Measurements from ENCODE around the gene ZNF277.
"Not testable (repeated sequence)": the region's sequence is repeated elsewhere in the genome, so short reads cannot be mapped to it uniquely, and the experiment has no call there.

Gene ZNF277

GRCh38 chr7:112207765-112208164, 1.3 kb downstream of the ZNF277 start:
- no peak for DNase-seq (ENCODE audit: low read depth in 2 of 3, low spot score in 1 of 3)

GRCh38 chr7:112211348-112211907, 4.9 kb downstream of the ZNF277 start:
- no peak for DNase-seq (ENCODE audit: low read depth in 2 of 3, low spot score in 1 of 3)

GRCh38 chr7:112212571-112212970, 6.1 kb downstream of the ZNF277 start:
- no peak for DNase-seq (ENCODE audit: low read depth in 2 of 3, low spot score in 1 of 3)

GRCh38 chr7:112213735-112214134, 7.2 kb downstream of the ZNF277 start:
- no peak for DNase-seq (ENCODE audit: low read depth in 2 of 3, low spot score in 1 of 3)

- no peak for DNase-seq (ENCODE audit: low read depth in 2 of 3, low spot score in 1 of 3)
Measured at GRCh38 chr7:112214268-112214667, 7.8 kb downstream of the ZNF277 start.

GRCh38 chr7:112214883-112215282, 8.4 kb downstream of the ZNF277 start:
- no peak for DNase-seq (ENCODE audit: low read depth in 2 of 3, low spot score in 1 of 3)

GRCh38 chr7:112215787-112216186, 9.3 kb downstream of the ZNF277 start:
- no peak for DNase-seq (ENCODE audit: low read depth in 2 of 3, low spot score in 1 of 3)

- DNase-seq (ENCODE audit: low read depth in 2 of 3, low spot score in 1 of 3) = no peak
Measured at GRCh38 chr7:112220877-112221434, 14.5 kb downstream of the ZNF277 start.

GRCh38 chr7:112223310-112223709, 16.8 kb downstream of the ZNF277 start:
- no peak for DNase-seq (ENCODE audit: low read depth in 2 of 3, low spot score in 1 of 3)

- DNase-seq (ENCODE audit: low read depth in 2 of 3, low spot score in 1 of 3) = no peak
Measured at GRCh38 chr7:112224186-112224585, 17.7 kb downstream of the ZNF277 start.

- DNase-seq (ENCODE audit: low read depth in 2 of 3, low spot score in 1 of 3) = no peak
Measured at GRCh38 chr7:112225006-112225405, 18.5 kb downstream of the ZNF277 start.

GRCh38 chr7:112226701-112227276, 20.3 kb downstream of the ZNF277 start:
- DNase-seq (ENCODE audit: low read depth in 2 of 3, low spot score in 1 of 3) = no peak

GRCh38 chr7:112228632-112229031, 22.1 kb downstream of the ZNF277 start:
- DNase-seq (ENCODE audit: low read depth in 2 of 3, low spot score in 1 of 3) = no peak

- DNase-seq (ENCODE audit: low read depth in 2 of 3, low spot score in 1 of 3) = no peak
Measured at GRCh38 chr7:112232212-112232978, 25.9 kb downstream of the ZNF277 start.

GRCh38 chr7:112233048-112233697, 26.7 kb downstream of the ZNF277 start:
- DNase-seq (ENCODE audit: low read depth in 2 of 3, low spot score in 1 of 3) = no peak

GRCh38 chr7:112234147-112234546, 27.7 kb downstream of the ZNF277 start:
- no peak for DNase-seq (ENCODE audit: low read depth in 2 of 3, low spot score in 1 of 3)

- no peak for DNase-seq (ENCODE audit: low read depth in 2 of 3, low spot score in 1 of 3)
Measured at GRCh38 chr7:112236597-112236996, 30.1 kb downstream of the ZNF277 start.

- DNase-seq (ENCODE audit: low read depth in 2 of 3, low spot score in 1 of 3) = no peak
Measured at GRCh38 chr7:112238330-112238729, 31.8 kb downstream of the ZNF277 start.

GRCh38 chr7:112238852-112239610, 32.5 kb downstream of the ZNF277 start:
- no peak for DNase-seq (ENCODE audit: low read depth in 2 of 3, low spot score in 1 of 3)

GRCh38 chr7:112248598-112248997, 42.1 kb downstream of the ZNF277 start:
- no peak for DNase-seq (ENCODE audit: low read depth in 2 of 3, low spot score in 1 of 3)

GRCh38 chr7:112249967-112250366, 43.5 kb downstream of the ZNF277 start:
- DNase-seq (ENCODE audit: low read depth in 2 of 3, low spot score in 1 of 3) = not testable (repeated sequence)
